H9 (cell line): ENCODE measurements around the gene DMRTA2. TPM values are rescaled to one million over a fixed set of nuclear protein-coding genes. Genes with fewer than 3 reads are reported as not detected.

Experiments
- DNase-seq: peaks from one replicate; pipeline ENCODE4 v3.0.0-alpha.2; 2017
- H2AFZ ChIP-seq: one replicate; pipeline ENCODE4 v1.6.1; 2013; ENCODE audit warnings: mild to moderate bottlenecking, low read length, control low read depth, moderate library complexity
- H2AK5ac ChIP-seq: 2 replicates; pipeline ENCODE4 v1.6.1; 2013; ENCODE audit warnings: low read length, control low read depth, mixed read lengths; ENCODE audit not compliant: insufficient read length
- H2BK120ac ChIP-seq: one replicate; pipeline ENCODE4 v1.6.1; 2013; ENCODE audit warnings: low read depth, mild to moderate bottlenecking, low read length, control low read depth, inconsistent platforms; ENCODE audit not compliant: poor library complexity, severe bottlenecking
- H2BK12ac ChIP-seq: 2 replicates; pipeline ENCODE4 v1.6.1; 2013; ENCODE audit warnings: low read length, control low read depth, mixed read lengths, low read depth; ENCODE audit not compliant: insufficient read length
- H2BK15ac ChIP-seq: 2 replicates; pipeline ENCODE4 v1.6.1; 2013; ENCODE audit warnings: low read depth, low read length, control low read depth
- H2BK20ac ChIP-seq: one replicate; pipeline ENCODE4 v1.6.1; 2013; ENCODE audit warnings: low read depth, mild to moderate bottlenecking, low read length, control low read depth, inconsistent platforms; ENCODE audit not compliant: poor library complexity, severe bottlenecking
- H2BK5ac ChIP-seq: 2 replicates; pipeline ENCODE4 v1.6.1; 2013; ENCODE audit warnings: low read length, control low read depth, mixed read lengths; ENCODE audit not compliant: insufficient read length
- H3K14ac ChIP-seq: 2 replicates; pipeline ENCODE4 v1.6.1; 2013; ENCODE audit warnings: low read length, control low read depth; ENCODE audit not compliant: insufficient read depth
- H3K18ac ChIP-seq: 2 replicates; pipeline ENCODE4 v1.6.1; 2013; ENCODE audit warnings: low read depth, mild to moderate bottlenecking, mixed read lengths, low read length, control low read depth; ENCODE audit not compliant: insufficient read length
- H3K23ac ChIP-seq: 2 replicates; pipeline ENCODE4 v1.6.1; 2013; ENCODE audit warnings: low read length, control low read depth, mixed read lengths, low read depth; ENCODE audit not compliant: insufficient read length
- H3K23me2 ChIP-seq: 2 replicates; pipeline ENCODE4 v1.6.1; 2013; ENCODE audit warnings: low read depth, mild to moderate bottlenecking, mixed read lengths, low read length, control low read depth; ENCODE audit not compliant: insufficient read length, poor library complexity, severe bottlenecking
- H3K27ac ChIP-seq: 2 replicates; pipeline ENCODE4 v1.5.1; 2013; ENCODE audit warnings: low read length, control low read depth, mixed read lengths, low read depth; ENCODE audit not compliant: insufficient read length
- H3K27me3 ChIP-seq: 2 replicates; pipeline ENCODE4 v1.6.1; 2013; ENCODE audit warnings: low read length, control low read depth, inconsistent platforms; ENCODE audit not compliant: insufficient read depth
- H3K4ac ChIP-seq: 2 replicates; pipeline ENCODE4 v1.6.1; 2013; ENCODE audit warnings: low read depth, mild to moderate bottlenecking, control low read depth, inconsistent platforms, low read length, moderate library complexity
- H3K4me1 ChIP-seq: 2 replicates; pipeline ENCODE4 v1.6.1; 2013; ENCODE audit warnings: low read length, control low read depth, inconsistent platforms; ENCODE audit not compliant: insufficient read depth
- H3K4me2 ChIP-seq: 2 replicates; pipeline ENCODE4 v1.6.1; 2013; ENCODE audit warnings: low read length, control low read depth, mixed read lengths; ENCODE audit not compliant: insufficient read length, insufficient read depth
- H3K56ac ChIP-seq: 2 replicates; pipeline ENCODE4 v1.6.1; 2013; ENCODE audit warnings: low read depth, mild to moderate bottlenecking, mixed read lengths, low read length, control low read depth; ENCODE audit not compliant: insufficient read length
- H3K79me1 ChIP-seq: 2 replicates; pipeline ENCODE4 v1.6.1; 2013; ENCODE audit warnings: low read depth, mild to moderate bottlenecking, moderate library complexity, low read length, control low read depth, inconsistent platforms; ENCODE audit not compliant: insufficient read depth, poor library complexity, severe bottlenecking
- H3K79me2 ChIP-seq: 2 replicates; pipeline ENCODE4 v1.6.1; 2013; ENCODE audit warnings: low read length, control low read depth, inconsistent platforms; ENCODE audit not compliant: insufficient read depth
- H3K9ac ChIP-seq: 2 replicates; pipeline ENCODE4 v1.6.1; 2013; ENCODE audit warnings: low read length, control low read depth, mixed read lengths; ENCODE audit not compliant: insufficient read length; ENCODE audit errors: extremely low read depth
- H3K9me3 ChIP-seq: one replicate; pipeline ENCODE4 v1.6.1; 2013; ENCODE audit warnings: low read depth, low read length, inconsistent platforms; ENCODE audit not compliant: control insufficient read depth
- H3T11ph ChIP-seq: one replicate; pipeline ENCODE4 v1.6.1; 2013; ENCODE audit warnings: mild to moderate bottlenecking, low read length, control low read depth, inconsistent platforms
- H4K20me1 ChIP-seq: one replicate; pipeline ENCODE4 v1.6.1; 2013; ENCODE audit not compliant: control insufficient read depth, insufficient read length, insufficient read depth
- H4K5ac ChIP-seq: 2 replicates; pipeline ENCODE4 v1.6.1; 2013; ENCODE audit warnings: low read depth, mild to moderate bottlenecking, mixed read lengths, low read length, control low read depth; ENCODE audit not compliant: insufficient read length
- H4K8ac ChIP-seq: replicated peaks from 2 replicates; pipeline ENCODE4 v1.6.1; 2013; ENCODE audit warnings: low read length, control low read depth, mixed read lengths, low read depth; ENCODE audit not compliant: insufficient read length
- H4K91ac ChIP-seq: 2 replicates; pipeline ENCODE4 v1.6.1; 2013; ENCODE audit warnings: low read depth, mild to moderate bottlenecking, moderate library complexity, mixed read lengths, low read length, control low read depth; ENCODE audit not compliant: insufficient read length
- H3K27ac Mint-ChIP-seq, 3 experiments: 2 replicates in 2 of 3; 3 replicates in 1 of 3; pipeline ENCODE4 v1.8.0; 2020 to 2021; ENCODE audit warnings: mixed read lengths in 3 of 3, mild to moderate bottlenecking in 1 of 3, moderate library complexity in 1 of 3
- H3K27me3 Mint-ChIP-seq: 2 replicates; pipeline ENCODE4 v1.8.0; 2021; ENCODE audit warnings: low read depth, mild to moderate bottlenecking, moderate library complexity, mixed read lengths
- H3K36me3 Mint-ChIP-seq, 3 experiments: 2 replicates in 2 of 3; 3 replicates in 1 of 3; pipeline ENCODE4 v1.8.0; 2020 to 2021; ENCODE audit warnings: low read depth in 3 of 3, mixed read lengths in 3 of 3; ENCODE audit not compliant: insufficient read depth in 1 of 3
- H3K4me1 Mint-ChIP-seq, 2 experiments: 2 replicates each; pipeline ENCODE4 v1.8.0; 2020; ENCODE audit warnings: mixed read lengths in 2 of 2
- H3K4me3 Mint-ChIP-seq, 2 experiments: 2 replicates in 1 of 2; 3 replicates in 1 of 2; pipeline ENCODE4 v1.8.0; 2020 to 2021; ENCODE audit warnings: mild to moderate bottlenecking in 2 of 2, mixed read lengths in 2 of 2, moderate library complexity in 1 of 2
- H3K9me3 Mint-ChIP-seq, 2 experiments: 2 replicates in 1 of 2; 3 replicates in 1 of 2; pipeline ENCODE4 v1.8.0; 2020; ENCODE audit warnings: mild to moderate bottlenecking in 2 of 2, mixed read lengths in 2 of 2, moderate library complexity in 1 of 2
- CTCF ChIP-seq: fragments of 200-600 bp; sonication (generic); conservative IDR thresholded peaks from 3 replicates; pipeline ENCODE4 v1.8.0; 2021; ENCODE audit warnings: antibody characterized with exemption, mild to moderate bottlenecking
- WGBS: extraction: QIAGEN DNeasy Blood & Tissue Kit; methylation state at CpG from one replicate; pipeline ENCODE4 v1.1.7; 2013; ENCODE audit warnings: missing lambda C conversion rate, low lambda C conversion rate, mixed read lengths; ENCODE audit not compliant: insufficient read length; ENCODE audit errors: extremely low coverage; 5-methylcytosine and 5-hydroxymethylcytosine counted together
- total RNA-seq: library from RNA; stranded (reverse); gene quantifications from 2 replicates; pipeline ENCODE4 v1.2.1, GENCODE V29; 2021

Gene DMRTA2
- total RNA-seq, 1 experiment from 2014 or later: 0.11 TPM

- H3K27me3 ChIP-seq: peaks cover 76% of the 10 kb centered on the region
- TF ChIP-seq CTCF: peak; percentile 46
- H3K36me3 Mint-ChIP-seq: no peaks in the 10 kb centered on the region; a peak in 1 of 7 replicates
Measured at GRCh38 chr1:50415235-50416149, 7.8 kb downstream of the DMRTA2 start.

More at GRCh38 chr1:50415235-50416149, 7.8 kb downstream of the DMRTA2 start:
- peak overlapping the region; percentile 75 for H3K4me2 ChIP-seq
- no peak overlapping the region for H2BK5ac ChIP-seq
- peaks cover 12% of the 10 kb centered on the region for H3K23me2 ChIP-seq
- no peak overlapping the region for H3K56ac ChIP-seq
- DNase-seq: peak; percentile 41
- H3K9ac ChIP-seq: no peak overlapping the region
- no peak overlapping the region for H3K18ac ChIP-seq
- WGBS: no CpG with 5 or more reads among the region's 56 CpGs
- H2BK20ac ChIP-seq: no peak overlapping the region
- H2BK12ac ChIP-seq: no peak overlapping the region
- H3K27ac ChIP-seq: no peak overlapping the region
- peaks cover 18 to 27% of the 10 kb centered on the region in 2 experiments for H3K4me1 Mint-ChIP-seq
- H2BK120ac ChIP-seq: no peak overlapping the region
- H3K4me1 ChIP-seq: no peaks in the 10 kb centered on the region
- peaks cover 5% of the 10 kb centered on the region in 2 experiments; a peak in 4 of 5 replicates for H3K9me3 Mint-ChIP-seq
- no peaks in the 10 kb centered on the region for H3K79me1 ChIP-seq
- no peak overlapping the region for H4K8ac ChIP-seq
- H4K5ac ChIP-seq: no peak overlapping the region
- H3K9me3 ChIP-seq: no peaks in the 10 kb centered on the region
- no peak overlapping the region for H2BK15ac ChIP-seq
- H3T11ph ChIP-seq: no peak overlapping the region
- H3K27ac Mint-ChIP-seq: no peak overlapping the region
- peak overlapping the region; percentile 60 to 85 for H3K4me3 Mint-ChIP-seq
- H2AK5ac ChIP-seq: no peak overlapping the region
- no peak overlapping the region for H3K23ac ChIP-seq
- H3K4ac ChIP-seq: no peak overlapping the region
- no peak overlapping the region for H2AFZ ChIP-seq
- H3K14ac ChIP-seq: no peak overlapping the region
- H4K91ac ChIP-seq: no peak overlapping the region
- no peaks in the 10 kb centered on the region for H3K79me2 ChIP-seq
- H3K27me3 Mint-ChIP-seq: peaks cover 94% of the 10 kb centered on the region
- no peaks in the 10 kb centered on the region for H4K20me1 ChIP-seq
